ENCODE data around the gene SPA17. TPM values are rescaled to one million over a fixed set of nuclear protein-coding genes. Genes with fewer than 3 reads are reported as not detected.

The SPA17 gene
- total RNA-seq, 4 donors from 2014 or later: 0.38 to 2.0 (median 0.44) TPM; not detected in 1

GRCh38 chr11:124712392-124712791, 38.7 kb downstream of the SPA17 start:
- no peak for ATAC-seq
- H3K27ac ChIP-seq: no peak overlapping the region
- H3K4me3 ChIP-seq: no peak overlapping the region
- peaks cover 0 to 10% (median 3%) of the 10 kb centered on the region in 3 donors for H3K27me3 ChIP-seq
- no peaks in the 10 kb centered on the region for H3K9me3 ChIP-seq
- TF ChIP-seq POLR2A (IDR thresholded peaks at IDR 0.05) (no peak), CTCF (IDR thresholded peaks at IDR 0.05 in 4 of 5, conservative IDR thresholded peaks at IDR 0.05 in 1 of 5) (no peak)
- DNase-seq: no peak
- intact Hi-C loops (cut with DNase I; ENCODE audit: low total_unique reads): no loop called here
- in situ Hi-C loops (cut with MboI; ENCODE audit: low sequenced_read_pairs in 4 of 4): no loop called here
- no peaks in the 10 kb centered on the region for H3K36me3 ChIP-seq
- peaks cover 0 to under 1% of the 10 kb centered on the region in 2 donors for H3K4me1 ChIP-seq

- TF ChIP-seq CTCF (IDR thresholded peaks at IDR 0.05 in 4 of 5, conservative IDR thresholded peaks at IDR 0.05 in 1 of 5): no peak
- no peak for TF ChIP-seq POLR2A (IDR thresholded peaks at IDR 0.05)
Observed at GRCh38 chr11:124716591-124716990, 42.9 kb downstream of the SPA17 start.

GRCh38 chr11:124717421-124717785, 43.7 kb downstream of the SPA17 start:
- H3K36me3 ChIP-seq: no peaks in the 10 kb centered on the region
- no peaks in the 10 kb centered on the region for H3K9me3 ChIP-seq
- in situ Hi-C loops (cut with MboI; ENCODE audit: low sequenced_read_pairs in 4 of 4): no loop called here
- H3K4me1 ChIP-seq: peaks cover 5 to 10% of the 10 kb centered on the region in 2 donors
- peaks cover 11 to 36% (median 17%) of the 10 kb centered on the region in 3 donors for H3K27me3 ChIP-seq
- DNase-seq (no peak), ATAC-seq (no peak)
- H3K27ac ChIP-seq: peak overlapping the region in 3 of 4 donors; percentile 36 to 67 (median 49)
- H3K4me3 ChIP-seq: peak overlapping the region; percentile 47 to 68 (median 49)
- intact Hi-C loops (cut with DNase I; ENCODE audit: low total_unique reads): no loop called here
- TF ChIP-seq POLR2A (IDR thresholded peaks at IDR 0.05) (no peak), CTCF (IDR thresholded peaks at IDR 0.05 in 4 of 5, conservative IDR thresholded peaks at IDR 0.05 in 1 of 5) (no peak)

More at GRCh38 chr11:124716591-124716990, 42.9 kb downstream of the SPA17 start:
- no peak overlapping the region for H3K27ac ChIP-seq
- DNase-seq (no peak), ATAC-seq (no peak)
- no peak overlapping the region for H3K4me3 ChIP-seq
- peaks cover 11 to 33% (median 17%) of the 10 kb centered on the region in 3 donors for H3K27me3 ChIP-seq
- H3K36me3 ChIP-seq: no peaks in the 10 kb centered on the region
- in situ Hi-C loops (cut with MboI; ENCODE audit: low sequenced_read_pairs in 4 of 4) (no loop called here), intact Hi-C loops (cut with DNase I; ENCODE audit: low total_unique reads) (no loop called here)
- H3K9me3 ChIP-seq: no peaks in the 10 kb centered on the region
- peaks cover 5 to 10% of the 10 kb centered on the region in 2 donors for H3K4me1 ChIP-seq

GRCh38 chr11:124717786-124718651, 44.3 kb downstream of the SPA17 start:
- peak overlapping the region; percentile 47 to 68 (median 49) for H3K4me3 ChIP-seq
- no peak for TF ChIP-seq CTCF (IDR thresholded peaks at IDR 0.05 in 4 of 5, conservative IDR thresholded peaks at IDR 0.05 in 1 of 5)
- no peak for TF ChIP-seq POLR2A (IDR thresholded peaks at IDR 0.05)
- ATAC-seq: no peak
- H3K36me3 ChIP-seq: no peaks in the 10 kb centered on the region
- in situ Hi-C loops (cut with MboI; ENCODE audit: low sequenced_read_pairs in 4 of 4): no loop called here
- H3K27ac ChIP-seq: peak overlapping the region in 3 of 4 donors; percentile 36 to 67 (median 49)
- intact Hi-C loops (cut with DNase I; ENCODE audit: low total_unique reads): no loop called here
- peaks cover 11 to 36% (median 17%) of the 10 kb centered on the region in 3 donors for H3K27me3 ChIP-seq
- H3K9me3 ChIP-seq: no peaks in the 10 kb centered on the region
- peaks cover 5 to 10% of the 10 kb centered on the region in 2 donors for H3K4me1 ChIP-seq
- DNase-seq: no peak

Measured in gastrocnemius medialis (tissue), 4 donors.